HEK293 (cell line): ENCODE results near the gene SNAPC2.
A peak's percentile ranks its signal among the peaks of the same experiment; 100 is the strongest.

Source experiments
- BCL11B ChIP-seq: fragments of 450-650 bp; formaldehyde crosslinking; IDR thresholded peaks from 2 replicates; pipeline ENCODE4 v1.5.1; 2016; ENCODE audit warnings: low read depth, missing biosample characterization, missing genetic modification characterization
- RBAK ChIP-seq: fragments of 450-650 bp; formaldehyde crosslinking; IDR thresholded peaks from 2 replicates; pipeline ENCODE4 v1.5.1; 2016; ENCODE audit warnings: missing biosample characterization, missing genetic modification characterization
- SETDB1 ChIP-seq: IDR thresholded peaks from one replicate; pipeline ENCODE4 v1.6.1; 2017; ENCODE audit warnings: mild to moderate bottlenecking, low read length, moderate library complexity, mixed read lengths; ENCODE audit not compliant: insufficient read length
- ZEB2 ChIP-seq: fragments of 450-650 bp; formaldehyde crosslinking; IDR thresholded peaks from 2 replicates; pipeline ENCODE4 v1.5.1; 2016; ENCODE audit warnings: missing biosample characterization, missing genetic modification characterization
- ZNF391 ChIP-seq: fragments of 450-650 bp; formaldehyde crosslinking; IDR thresholded peaks from 2 replicates; pipeline ENCODE4 v1.5.1; 2016; ENCODE audit warnings: low read depth, missing biosample characterization, missing genetic modification characterization, borderline replicate concordance
- ZNF629 ChIP-seq: fragments of 450-650 bp; formaldehyde crosslinking; IDR thresholded peaks from 2 replicates; pipeline ENCODE4 v1.5.1; 2017; ENCODE audit warnings: missing biosample characterization, missing genetic modification characterization
- TF ChIP-seq, protein P1 (sequence below): fragments of 450-650 bp; formaldehyde crosslinking; IDR thresholded peaks from 2 replicates; pipeline ENCODE4 v1.5.1; 2016; ENCODE audit warnings: missing biosample characterization, missing genetic modification characterization
- TF ChIP-seq, protein P2 (sequence below): sonication (generic); formaldehyde crosslinking; IDR thresholded peaks from 2 replicates; pipeline ENCODE4 v1.8.1; 2022; ENCODE audit warnings: mild to moderate bottlenecking, moderate library complexity, missing genetic modification reagents
- TF ChIP-seq, protein P3 (sequence below): fragments of 450-650 bp; formaldehyde crosslinking; optimal IDR thresholded peaks from 2 replicates; pipeline ENCODE3; 2016; ENCODE audit warnings: missing biosample characterization, mild to moderate bottlenecking, missing genetic modification characterization
- TF ChIP-seq, protein P4 (sequence below): fragments of 450-650 bp; formaldehyde crosslinking; IDR thresholded peaks from 2 replicates; pipeline ENCODE4 v1.5.1; 2016; ENCODE audit warnings: missing biosample characterization, missing genetic modification characterization, low read depth

DNA sequence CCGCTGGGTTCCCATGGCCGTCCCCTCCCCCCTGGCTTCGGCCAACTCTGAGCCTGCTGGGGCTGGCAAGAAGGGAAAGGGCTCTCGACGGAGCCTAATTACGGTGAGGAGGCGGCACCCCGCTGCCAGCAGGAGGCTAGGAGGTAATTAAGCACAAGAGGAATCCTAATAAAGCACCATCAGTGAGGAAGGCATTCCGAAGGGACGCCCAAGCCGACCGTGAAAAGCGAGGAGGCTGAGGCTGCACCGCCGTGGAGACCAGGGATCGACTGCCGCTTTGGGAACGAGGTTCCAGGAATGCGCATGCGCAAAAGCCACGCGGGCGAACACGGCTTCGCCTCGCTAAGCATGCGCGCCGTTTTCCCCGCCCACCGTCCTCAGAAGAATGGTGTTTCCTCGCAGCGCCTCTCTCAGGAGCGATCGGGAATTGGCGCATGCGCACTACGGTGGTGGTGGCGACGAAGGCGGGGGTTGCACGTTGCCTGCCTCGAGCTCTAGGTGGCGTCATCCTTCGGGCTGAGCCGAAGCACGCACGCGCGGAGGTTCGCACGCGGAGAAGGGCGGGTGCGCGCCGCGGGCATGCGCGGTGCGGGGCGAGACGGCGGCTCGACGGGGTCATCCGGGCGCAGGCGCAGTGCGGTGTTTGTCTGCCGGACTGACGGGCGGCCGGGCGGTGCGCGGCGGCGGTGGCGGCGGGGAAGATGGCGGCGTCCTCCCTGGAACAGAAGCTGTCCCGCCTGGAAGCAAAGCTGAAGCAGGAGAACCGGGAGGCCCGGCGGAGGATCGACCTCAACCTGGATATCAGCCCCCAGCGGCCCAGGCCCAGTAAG lies 16.7 kb upstream of the SNAPC2 start, which contains the start of gene MAP2K7:
- no peak for TF ChIP-seq ZEB2 (tag by site-specific recombination)
- TF ChIP-seq, protein P1, sequence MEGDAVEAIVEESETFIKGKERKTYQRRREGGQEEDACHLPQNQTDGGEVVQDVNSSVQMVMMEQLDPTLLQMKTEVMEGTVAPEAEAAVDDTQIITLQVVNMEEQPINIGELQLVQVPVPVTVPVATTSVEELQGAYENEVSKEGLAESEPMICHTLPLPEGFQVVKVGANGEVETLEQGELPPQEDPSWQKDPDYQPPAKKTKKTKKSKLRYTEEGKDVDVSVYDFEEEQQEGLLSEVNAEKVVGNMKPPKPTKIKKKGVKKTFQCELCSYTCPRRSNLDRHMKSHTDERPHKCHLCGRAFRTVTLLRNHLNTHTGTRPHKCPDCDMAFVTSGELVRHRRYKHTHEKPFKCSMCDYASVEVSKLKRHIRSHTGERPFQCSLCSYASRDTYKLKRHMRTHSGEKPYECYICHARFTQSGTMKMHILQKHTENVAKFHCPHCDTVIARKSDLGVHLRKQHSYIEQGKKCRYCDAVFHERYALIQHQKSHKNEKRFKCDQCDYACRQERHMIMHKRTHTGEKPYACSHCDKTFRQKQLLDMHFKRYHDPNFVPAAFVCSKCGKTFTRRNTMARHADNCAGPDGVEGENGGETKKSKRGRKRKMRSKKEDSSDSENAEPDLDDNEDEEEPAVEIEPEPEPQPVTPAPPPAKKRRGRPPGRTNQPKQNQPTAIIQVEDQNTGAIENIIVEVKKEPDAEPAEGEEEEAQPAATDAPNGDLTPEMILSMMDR (tag by site-specific recombination): peak; percentile 100
- TF ChIP-seq, protein P2, sequence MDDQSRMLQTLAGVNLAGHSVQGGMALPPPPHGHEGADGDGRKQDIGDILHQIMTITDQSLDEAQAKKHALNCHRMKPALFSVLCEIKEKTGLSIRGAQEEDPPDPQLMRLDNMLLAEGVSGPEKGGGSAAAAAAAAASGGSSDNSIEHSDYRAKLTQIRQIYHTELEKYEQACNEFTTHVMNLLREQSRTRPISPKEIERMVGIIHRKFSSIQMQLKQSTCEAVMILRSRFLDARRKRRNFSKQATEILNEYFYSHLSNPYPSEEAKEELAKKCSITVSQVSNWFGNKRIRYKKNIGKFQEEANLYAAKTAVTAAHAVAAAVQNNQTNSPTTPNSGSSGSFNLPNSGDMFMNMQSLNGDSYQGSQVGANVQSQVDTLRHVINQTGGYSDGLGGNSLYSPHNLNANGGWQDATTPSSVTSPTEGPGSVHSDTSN (CRISPR knock-in tag): no peak; the same call in none of the 2 replicates
- TF ChIP-seq SETDB1: no peak
- TF ChIP-seq ZNF629 (tag by site-specific recombination): 0 out of 2 replicates have a peak, but pooled peaks have one; percentile 31
- TF ChIP-seq, protein P3, sequence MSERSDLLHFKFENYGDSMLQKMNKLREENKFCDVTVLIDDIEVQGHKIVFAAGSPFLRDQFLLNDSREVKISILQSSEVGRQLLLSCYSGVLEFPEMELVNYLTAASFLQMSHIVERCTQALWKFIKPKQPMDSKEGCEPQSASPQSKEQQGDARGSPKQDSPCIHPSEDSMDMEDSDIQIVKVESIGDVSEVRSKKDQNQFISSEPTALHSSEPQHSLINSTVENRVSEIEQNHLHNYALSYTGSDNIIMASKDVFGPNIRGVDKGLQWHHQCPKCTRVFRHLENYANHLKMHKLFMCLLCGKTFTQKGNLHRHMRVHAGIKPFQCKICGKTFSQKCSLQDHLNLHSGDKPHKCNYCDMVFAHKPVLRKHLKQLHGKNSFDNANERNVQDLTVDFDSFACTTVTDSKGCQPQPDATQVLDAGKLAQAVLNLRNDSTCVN (tag by site-specific recombination): peak; percentile 97
- TF ChIP-seq RBAK (tag by site-specific recombination): no peak
- TF ChIP-seq BCL11B (tag by site-specific recombination): no peak
- TF ChIP-seq, protein P4, sequence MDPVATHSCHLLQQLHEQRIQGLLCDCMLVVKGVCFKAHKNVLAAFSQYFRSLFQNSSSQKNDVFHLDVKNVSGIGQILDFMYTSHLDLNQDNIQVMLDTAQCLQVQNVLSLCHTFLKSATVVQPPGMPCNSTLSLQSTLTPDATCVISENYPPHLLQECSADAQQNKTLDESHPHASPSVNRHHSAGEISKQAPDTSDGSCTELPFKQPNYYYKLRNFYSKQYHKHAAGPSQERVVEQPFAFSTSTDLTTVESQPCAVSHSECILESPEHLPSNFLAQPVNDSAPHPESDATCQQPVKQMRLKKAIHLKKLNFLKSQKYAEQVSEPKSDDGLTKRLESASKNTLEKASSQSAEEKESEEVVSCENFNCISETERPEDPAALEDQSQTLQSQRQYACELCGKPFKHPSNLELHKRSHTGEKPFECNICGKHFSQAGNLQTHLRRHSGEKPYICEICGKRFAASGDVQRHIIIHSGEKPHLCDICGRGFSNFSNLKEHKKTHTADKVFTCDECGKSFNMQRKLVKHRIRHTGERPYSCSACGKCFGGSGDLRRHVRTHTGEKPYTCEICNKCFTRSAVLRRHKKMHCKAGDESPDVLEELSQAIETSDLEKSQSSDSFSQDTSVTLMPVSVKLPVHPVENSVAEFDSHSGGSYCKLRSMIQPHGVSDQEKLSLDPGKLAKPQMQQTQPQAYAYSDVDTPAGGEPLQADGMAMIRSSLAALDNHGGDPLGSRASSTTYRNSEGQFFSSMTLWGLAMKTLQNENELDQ: no peak
- TF ChIP-seq ZNF391 (tag by site-specific recombination): no peak
